ENCODE measurements around the gene PGD.
"Not testable (repeated sequence)": the region's sequence is repeated elsewhere in the genome, so short reads cannot be mapped to it uniquely, and the experiment has no call there.

Gene PGD

DNA sequence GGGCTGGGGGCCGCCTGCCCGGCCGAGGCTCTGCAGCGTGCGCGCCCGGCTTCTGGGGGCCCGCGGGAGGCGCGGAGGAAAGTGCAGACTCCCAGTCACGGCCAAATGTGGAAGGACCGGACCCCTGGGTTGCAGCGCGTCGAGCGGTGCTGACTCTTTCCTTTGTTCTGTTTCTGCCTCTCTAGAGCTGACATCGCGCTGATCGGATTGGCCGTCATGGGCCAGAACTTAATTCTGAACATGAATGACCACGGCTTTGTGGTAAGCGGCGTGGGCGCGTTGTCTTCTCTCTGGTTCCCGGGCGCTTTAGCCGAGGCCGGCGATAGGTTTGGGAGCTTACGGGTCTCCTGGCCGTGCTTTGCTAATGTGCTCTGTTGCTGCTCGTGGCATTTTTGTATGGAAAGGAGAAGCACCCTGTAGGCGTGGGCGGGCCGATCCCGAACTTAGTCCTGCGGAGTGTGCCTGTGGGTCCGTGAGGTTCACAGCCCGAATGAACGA, 629 bp downstream of the PGD start:
- DNase-seq (ENCODE audit: low read depth), result no peak

DNA sequence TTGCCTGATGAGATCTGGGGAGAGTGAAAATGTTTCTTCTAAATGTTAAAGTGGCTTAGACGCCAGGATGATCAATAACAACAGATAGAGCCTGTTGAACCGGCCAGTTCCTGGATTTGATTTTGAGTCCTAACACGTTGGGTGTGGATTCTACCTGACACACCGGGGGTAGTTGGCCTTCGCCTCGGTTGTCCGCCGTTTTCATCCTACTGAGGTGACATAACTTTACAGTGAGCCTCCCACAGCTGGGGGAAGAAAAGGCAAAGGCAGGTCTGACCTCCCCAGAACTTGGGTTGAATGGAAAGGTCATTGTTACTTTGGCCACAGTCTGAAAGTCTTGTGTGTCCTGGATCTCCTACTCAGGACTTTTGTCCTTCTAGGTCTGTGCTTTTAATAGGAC, 1.1 kb downstream of the PGD start:
- DNase-seq (ENCODE audit: low read depth), result no peak

DNA sequence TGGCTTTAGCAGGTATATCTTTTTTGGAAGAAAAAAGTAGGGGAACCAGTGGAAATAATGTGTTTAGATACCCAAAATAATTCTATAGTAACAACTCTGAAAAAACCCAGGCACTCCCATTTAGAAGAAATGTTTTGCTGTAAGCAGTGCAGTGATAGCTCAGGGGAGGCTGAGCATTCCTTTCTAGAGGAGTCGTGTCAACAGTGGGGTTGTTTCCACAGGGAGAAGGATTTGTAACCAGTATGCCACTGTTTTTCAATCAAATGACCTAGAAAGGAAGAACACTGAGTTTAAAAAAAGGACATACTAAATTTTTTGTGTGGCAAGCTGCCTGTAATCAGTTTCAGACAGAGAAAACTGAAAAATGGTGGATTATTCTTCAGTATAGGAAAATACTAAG, 2.4 kb downstream of the PGD start:
- DNase-seq (ENCODE audit: low read depth), result no peak

DNA sequence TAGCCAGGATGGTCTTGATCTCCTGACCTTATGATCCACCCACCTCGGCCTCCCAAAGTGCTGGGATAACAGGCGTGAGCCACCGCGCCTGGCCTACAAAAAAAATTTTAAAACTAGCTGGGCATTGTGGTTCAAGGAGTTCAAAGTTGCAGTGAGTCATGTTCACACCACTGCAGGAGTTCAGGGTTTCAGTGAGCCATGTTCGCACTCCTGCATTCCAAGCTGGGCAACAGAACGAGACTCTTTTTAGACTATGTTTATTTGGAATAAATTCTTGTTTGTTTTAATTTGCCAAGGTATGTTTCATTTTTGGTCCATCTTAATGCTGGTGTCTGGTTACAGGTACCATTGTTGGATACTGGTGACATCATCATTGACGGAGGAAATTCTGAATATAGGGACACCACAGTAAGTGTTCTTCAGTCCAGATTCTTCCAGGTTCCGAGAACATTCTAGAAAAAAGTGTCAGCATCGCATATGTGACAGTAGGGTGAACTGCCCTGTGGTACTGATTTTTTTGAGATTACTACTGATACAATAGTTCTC, 3.9 kb downstream of the PGD start:
- no peak for DNase-seq (ENCODE audit: low read depth)

DNA sequence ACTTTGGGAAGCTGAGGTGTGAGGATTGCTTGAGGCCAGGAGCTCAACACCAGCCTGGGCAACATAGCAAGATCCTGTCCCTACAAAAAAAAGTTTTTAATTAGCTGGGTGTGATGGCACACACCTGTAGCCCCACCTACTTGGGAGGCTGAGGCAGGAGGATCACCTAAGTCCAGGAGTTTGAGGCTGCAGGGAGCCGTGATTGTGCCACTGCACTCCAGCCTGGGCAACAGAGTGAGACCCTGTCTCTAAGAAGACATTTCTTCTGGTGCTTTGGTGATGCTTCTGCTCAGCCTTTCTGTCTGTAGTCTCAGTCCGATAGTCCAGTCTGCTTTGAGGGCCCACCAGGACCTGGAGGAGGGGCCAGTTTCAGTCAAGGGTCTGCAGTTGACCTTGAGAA, 8.3 kb downstream of the PGD start:
- DNase-seq (ENCODE audit: low read depth), result no peak

DNA sequence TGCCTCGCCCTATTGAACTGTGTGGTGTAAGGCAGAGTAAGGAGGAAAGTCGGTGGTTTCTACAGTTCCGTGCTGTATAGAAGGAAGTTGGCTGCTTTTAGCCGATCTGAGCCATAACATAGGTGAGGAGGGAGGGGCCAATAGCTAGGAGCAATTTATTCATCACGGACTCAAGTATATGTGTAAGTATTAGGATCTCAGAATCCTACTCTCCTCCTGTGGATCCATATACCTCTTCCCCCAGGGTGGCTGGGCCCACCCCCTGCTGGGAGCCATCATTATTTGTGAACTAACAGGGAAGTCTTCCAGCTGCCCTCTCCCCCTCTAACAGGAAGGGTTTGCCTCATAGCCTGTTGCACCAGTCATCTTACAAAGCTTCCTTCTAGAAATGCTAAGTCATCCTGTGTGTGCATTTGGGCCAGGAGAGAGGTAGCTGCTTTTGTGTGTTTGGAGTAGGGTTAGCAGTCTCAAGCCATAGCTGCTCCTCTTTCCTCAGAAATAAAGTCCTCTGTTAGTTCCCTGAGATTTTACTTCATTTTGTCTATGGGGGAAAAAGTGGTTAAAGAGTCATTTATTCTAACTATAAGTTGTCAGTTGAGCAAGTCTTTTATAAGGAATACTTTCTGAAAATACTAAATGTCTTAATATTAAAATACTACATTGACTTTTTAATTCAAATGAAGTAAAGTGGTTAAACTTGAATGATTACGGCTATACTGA, 16.5 kb downstream of the PGD start:
- no peak for DNase-seq (ENCODE audit: low read depth)

- not testable (repeated sequence) for DNase-seq (ENCODE audit: low read depth)
Measured at GRCh38 chr1:10415967-10416366, 17.1 kb downstream of the PGD start.

DNA sequence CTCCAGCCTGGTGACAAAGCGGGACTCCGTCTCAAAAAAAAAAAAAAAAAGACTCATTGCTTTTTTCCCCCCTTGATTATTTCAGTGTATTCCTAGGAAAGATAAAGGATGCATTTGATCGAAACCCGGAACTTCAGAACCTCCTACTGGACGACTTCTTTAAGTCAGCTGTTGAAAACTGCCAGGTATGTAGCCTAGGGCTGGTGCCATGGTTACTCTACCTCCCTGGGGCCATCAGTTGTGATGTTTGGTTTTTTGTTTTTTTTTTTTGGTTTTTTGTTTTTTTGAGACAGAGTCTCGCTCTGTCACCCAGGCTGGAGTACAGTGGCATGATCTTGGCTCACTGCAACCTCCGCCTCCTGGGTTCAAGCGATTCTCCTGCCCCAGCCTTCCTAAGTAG, 19.9 kb downstream of the PGD start:
- DNase-seq (ENCODE audit: low read depth), result not testable (repeated sequence)

- DNase-seq (ENCODE audit: low read depth), result no peak
Measured at GRCh38 chr1:10419351-10419750, 20.5 kb downstream of the PGD start.

DNA sequence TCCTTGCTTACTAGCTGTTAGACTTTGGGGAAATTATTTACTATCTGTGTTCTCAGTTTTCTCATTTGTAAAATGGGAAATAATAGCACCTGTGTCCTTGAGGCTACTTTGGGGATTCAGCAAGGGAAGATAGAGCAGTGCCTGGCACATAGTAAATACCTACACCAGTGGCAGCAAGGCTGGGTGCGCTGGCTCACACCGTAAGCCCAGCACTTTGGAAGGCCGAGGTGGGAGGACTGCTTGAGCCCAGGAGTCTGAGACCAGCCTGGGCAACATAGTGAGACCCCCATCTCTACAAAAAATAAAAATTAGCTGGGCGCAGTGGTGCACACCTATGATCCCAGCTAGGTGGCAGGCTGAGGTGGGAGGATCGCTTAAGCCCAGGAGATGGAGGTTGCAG, 22.8 kb downstream of the PGD start:
- DNase-seq (ENCODE audit: low read depth), result no peak

DNA sequence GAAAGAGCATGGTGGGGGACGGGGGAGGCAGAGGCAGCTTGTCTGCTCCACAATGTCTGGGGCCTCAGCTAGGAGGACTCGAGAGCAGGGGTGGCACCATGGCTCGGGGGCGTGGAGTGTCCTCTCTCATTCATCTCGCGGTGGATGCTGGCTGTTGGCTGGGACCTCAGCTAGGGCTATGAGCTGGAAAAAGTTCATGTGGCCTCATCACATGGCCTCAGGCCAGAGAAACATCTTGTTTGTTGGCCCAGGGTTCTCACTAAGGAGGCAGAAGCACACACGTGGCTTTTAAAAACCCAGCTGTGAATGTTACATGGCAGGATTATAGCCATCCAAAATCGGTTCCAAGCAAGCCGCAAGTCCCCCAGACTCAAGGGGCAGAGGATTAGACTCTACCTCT, 25.2 kb downstream of the PGD start:
- DNase-seq (ENCODE audit: low read depth), result no peak

GRCh38 chr1:10424651-10425050, 25.8 kb downstream of the PGD start:
- DNase-seq (ENCODE audit: low read depth), result no peak

DNA sequence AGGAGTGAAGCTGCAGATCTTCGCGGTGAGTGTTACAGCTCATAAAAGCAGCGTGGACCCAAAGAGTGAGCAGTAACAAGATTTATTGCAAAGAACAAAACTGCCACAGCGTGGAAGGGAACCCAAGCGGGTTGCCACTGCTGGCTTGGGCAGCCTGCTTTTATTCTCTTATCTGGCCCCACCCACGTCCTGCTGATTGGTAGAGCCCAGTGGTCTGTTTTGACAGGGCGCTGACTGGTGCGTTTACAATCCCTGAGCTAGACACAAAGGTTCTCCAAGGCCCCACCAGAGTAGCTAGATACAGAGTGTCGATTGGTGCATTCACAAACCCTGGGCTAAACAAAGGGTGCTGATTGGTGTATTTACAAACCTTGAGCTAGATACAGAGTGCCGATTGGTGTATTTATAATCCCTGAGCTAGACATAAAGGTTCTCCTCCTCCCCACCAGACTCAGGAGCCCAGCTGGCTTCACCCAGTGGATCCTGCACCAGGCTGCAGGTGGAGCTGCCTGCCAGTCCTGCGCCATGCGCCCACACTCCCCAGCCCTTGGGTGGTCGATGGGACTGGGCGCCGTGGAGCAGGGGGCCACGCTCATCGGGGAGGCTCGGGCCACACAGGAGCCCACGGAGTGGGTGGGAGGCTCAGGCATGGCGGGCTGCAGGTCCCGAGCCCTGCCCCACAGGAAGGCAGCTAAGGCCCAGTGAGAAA, 27.1 kb downstream of the PGD start:
- DNase-seq (ENCODE audit: low read depth), result not testable (repeated sequence)

GRCh38 chr1:10426535-10426848, 27.6 kb downstream of the PGD start:
- not testable (repeated sequence) for DNase-seq (ENCODE audit: low read depth)

DNA sequence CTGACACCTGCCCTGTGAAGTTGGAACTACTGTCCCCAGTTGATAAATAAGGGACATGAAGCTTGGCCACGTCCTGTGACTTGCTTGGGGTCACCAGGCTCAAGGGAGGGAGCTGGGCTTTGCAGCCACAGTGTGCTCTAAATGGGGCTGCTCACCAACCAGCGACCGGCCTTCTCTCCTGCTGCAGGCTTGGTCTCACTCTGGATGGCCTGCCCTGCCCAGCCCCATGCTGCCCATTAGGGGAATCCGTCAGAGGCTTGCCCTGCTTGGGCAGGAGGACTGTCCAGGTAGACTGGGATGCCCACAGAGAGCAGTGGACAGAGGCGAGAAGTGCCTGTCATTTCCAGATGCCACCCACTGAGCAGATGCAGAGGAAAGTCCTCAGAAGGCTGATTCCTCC, 30.1 kb downstream of the PGD start:
- no peak for DNase-seq (ENCODE audit: low read depth)

- no peak for DNase-seq (ENCODE audit: low read depth)
Measured at GRCh38 chr1:10429868-10430215, 31.0 kb downstream of the PGD start.

DNA sequence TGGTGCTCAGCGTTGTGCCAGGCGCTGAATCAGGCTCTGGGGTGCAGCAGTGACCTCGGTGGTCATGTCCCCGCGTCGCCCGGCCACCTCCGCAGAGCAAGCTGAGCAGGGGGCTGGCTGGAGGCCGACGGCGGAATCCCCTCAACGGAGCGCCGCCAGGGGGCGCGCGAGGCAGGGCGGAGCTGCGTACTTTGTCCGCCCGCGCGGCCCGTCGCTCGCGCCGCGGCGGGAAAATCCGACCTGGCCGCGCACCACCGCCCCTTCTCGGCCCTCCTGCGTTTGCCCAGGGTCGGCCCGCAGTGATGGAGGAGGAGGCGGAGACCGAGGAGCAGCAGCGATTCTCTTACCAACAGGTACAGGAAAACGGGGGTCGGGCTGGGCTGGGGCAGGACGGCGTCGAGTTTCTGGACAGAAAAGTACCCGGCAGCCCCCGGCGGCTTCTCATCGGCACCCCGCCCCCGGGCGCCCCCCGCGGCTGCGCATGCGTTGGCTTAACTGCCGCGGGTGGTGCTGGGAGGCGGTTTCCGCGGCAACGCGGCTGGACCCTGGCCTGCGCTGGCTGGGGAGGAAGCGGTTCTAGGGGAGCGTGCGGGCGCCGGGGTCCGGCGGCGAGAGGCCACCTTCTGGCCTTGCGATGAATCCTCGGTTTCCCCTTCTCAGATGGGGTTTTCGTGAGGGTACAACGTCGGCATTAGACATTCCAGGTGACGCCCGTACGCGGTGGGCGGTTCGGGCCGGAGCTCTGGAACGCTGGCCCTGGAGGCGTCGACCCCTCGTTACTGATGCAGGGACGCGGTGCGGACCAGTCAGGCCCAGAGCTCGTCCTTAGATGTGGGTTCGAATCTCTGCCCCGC, 31.6 kb downstream of the PGD start, which contains the start of gene CENPS:
Gene CENPS, plus strand, starts transcription at position 218 of the 854 bp plus-strand sequence. Its CDS starts 85 bp downstream, at position 303.
- peak; percentile 89 for DNase-seq (ENCODE audit: low read depth)

GRCh38 chr1:10431070-10431730, 32.3 kb downstream of the PGD start:
- no peak for DNase-seq (ENCODE audit: low read depth)

DNA sequence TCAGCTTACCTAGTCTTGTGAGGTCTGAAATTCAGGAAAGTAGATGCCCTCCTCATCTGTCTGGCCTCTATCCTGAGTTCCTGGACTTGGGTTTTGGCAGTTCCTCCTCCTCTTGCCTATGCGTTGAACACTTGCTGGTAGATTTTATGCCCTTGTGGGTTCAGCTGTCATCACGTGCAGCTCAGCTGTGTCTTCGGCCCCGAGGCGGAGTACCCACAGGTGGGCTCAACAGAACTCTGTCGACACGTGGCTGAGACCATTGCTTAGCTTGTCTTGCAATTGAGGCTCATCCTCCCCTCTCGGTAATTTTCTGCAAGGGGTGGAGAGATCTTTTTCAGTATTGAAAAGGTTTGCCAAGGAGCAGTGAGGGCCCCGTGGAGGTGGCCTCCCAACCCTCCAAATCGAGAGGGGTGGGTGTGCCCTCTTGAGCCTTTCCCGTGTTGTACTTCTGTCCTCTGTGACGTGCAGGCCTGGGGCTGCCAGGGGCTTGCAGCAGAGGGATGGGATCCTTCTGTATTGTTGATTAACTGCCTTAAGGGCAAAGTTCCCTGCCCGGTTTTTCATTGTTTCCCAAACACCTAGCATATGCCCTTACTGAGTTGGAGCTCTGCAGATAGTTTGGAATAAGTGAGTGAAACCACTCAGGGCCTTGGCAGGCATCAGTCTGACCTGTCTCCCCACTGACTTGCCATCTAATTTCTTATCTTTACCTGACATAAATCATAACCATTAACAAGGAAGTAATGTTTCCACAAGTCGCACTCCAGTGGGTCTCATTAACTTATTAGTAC, 34.2 kb downstream of the PGD start:
- no peak for DNase-seq (ENCODE audit: low read depth)

- DNase-seq (ENCODE audit: low read depth), result no peak
Measured at GRCh38 chr1:10433790-10434189, 34.9 kb downstream of the PGD start.

DNA sequence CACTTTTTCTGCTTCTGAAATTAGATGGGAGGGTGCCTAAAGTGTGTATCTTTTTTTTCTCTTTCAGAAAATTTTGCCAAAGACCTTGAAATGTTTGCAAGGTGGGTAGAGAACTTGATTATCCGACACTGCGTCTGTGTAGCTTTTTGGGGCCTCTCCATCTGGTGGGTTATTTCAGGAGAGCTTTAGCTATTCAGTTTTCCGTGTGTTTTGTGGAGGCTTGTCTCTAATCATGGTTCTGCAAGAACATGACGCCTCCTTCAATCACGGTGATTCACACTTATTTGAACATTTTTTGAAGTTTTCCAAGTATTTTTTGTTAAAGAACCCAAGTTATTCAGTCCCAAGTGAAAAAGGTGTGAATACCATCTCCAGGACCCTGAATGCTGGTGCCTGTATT, 35.7 kb downstream of the PGD start:
- no peak for DNase-seq (ENCODE audit: low read depth)
